IPS-20b (cell line): ENCODE data around the gene KIRREL3.

ENCODE experiments used
- H3K27ac ChIP-seq: one replicate; pipeline ENCODE4 v1.5.1; 2013; ENCODE audit warnings: low read length
- H3K27me3 ChIP-seq: 2 replicates; pipeline ENCODE4 v1.6.1; 2013; ENCODE audit warnings: mild to moderate bottlenecking, low read length, inconsistent platforms; ENCODE audit not compliant: insufficient read depth
- H3K36me3 ChIP-seq: 2 replicates; pipeline ENCODE4 v1.6.1; 2013; ENCODE audit warnings: low read depth, mild to moderate bottlenecking, inconsistent platforms, low read length, moderate library complexity; ENCODE audit not compliant: insufficient read depth
- H3K4me1 ChIP-seq: 2 replicates; pipeline ENCODE4 v1.6.1; 2013; ENCODE audit warnings: mild to moderate bottlenecking, control low read depth, inconsistent platforms, low read length, moderate library complexity; ENCODE audit not compliant: insufficient read depth
- H3K4me3 ChIP-seq: 2 replicates; pipeline ENCODE4 v1.5.1; 2013; ENCODE audit warnings: mild to moderate bottlenecking, low read length, inconsistent platforms
- H3K9ac ChIP-seq: 2 replicates; pipeline ENCODE4 v1.6.1; 2013; ENCODE audit warnings: low read depth, mild to moderate bottlenecking, inconsistent platforms, low read length, moderate library complexity
- H3K9me3 ChIP-seq: 2 replicates; pipeline ENCODE4 v1.6.1; 2013; ENCODE audit warnings: mild to moderate bottlenecking, low read depth, low read length, inconsistent platforms; ENCODE audit not compliant: insufficient read depth

KIRREL3 gene

GRCh38 chr11:126543691-126544090, 456.9 kb downstream of the KIRREL3 start:
- Histone ChIP-seq H3K9ac (no peak overlapping the region), H3K36me3 (no peaks in the 10 kb centered on the region), H3K4me3 (no peak overlapping the region), H3K9me3 (no peaks in the 10 kb centered on the region), H3K4me1 (peaks cover 13% of the 10 kb centered on the region; the same call in 1 of the 2 replicates), H3K27ac (no peak overlapping the region), H3K27me3 (no peaks in the 10 kb centered on the region)

- Histone ChIP-seq H3K27ac (no peak overlapping the region), H3K4me3 (no peak overlapping the region), H3K27me3 (no peaks in the 10 kb centered on the region), H3K4me1 (peaks cover 13% of the 10 kb centered on the region; the same call in 1 of the 2 replicates), H3K36me3 (no peaks in the 10 kb centered on the region), H3K9ac (no peak overlapping the region), H3K9me3 (no peaks in the 10 kb centered on the region)
Observed at GRCh38 chr11:126542334-126543015, 458.1 kb downstream of the KIRREL3 start.

- Histone ChIP-seq H3K27me3 (no peaks in the 10 kb centered on the region), H3K27ac (no peak overlapping the region), H3K36me3 (no peaks in the 10 kb centered on the region), H3K9ac (no peak overlapping the region), H3K9me3 (no peaks in the 10 kb centered on the region), H3K4me1 (no peaks in the 10 kb centered on the region), H3K4me3 (no peak overlapping the region)
Observed at GRCh38 chr11:126538071-126538470, 462.5 kb downstream of the KIRREL3 start.

- no peak overlapping the region for H3K9ac ChIP-seq
- no peaks in the 10 kb centered on the region for H3K27me3 ChIP-seq
- H3K4me3 ChIP-seq: no peak overlapping the region
- H3K4me1 ChIP-seq: no peaks in the 10 kb centered on the region
- no peaks in the 10 kb centered on the region for H3K9me3 ChIP-seq
- no peak overlapping the region for H3K27ac ChIP-seq
- H3K36me3 ChIP-seq: no peaks in the 10 kb centered on the region
Observed at GRCh38 chr11:126537492-126537891, 463.1 kb downstream of the KIRREL3 start.

GRCh38 chr11:126534141-126534805, 466.3 kb downstream of the KIRREL3 start:
- H3K36me3 ChIP-seq: no peaks in the 10 kb centered on the region
- no peaks in the 10 kb centered on the region for H3K4me1 ChIP-seq
- no peak overlapping the region for H3K4me3 ChIP-seq
- H3K27ac ChIP-seq: no peak overlapping the region
- no peaks in the 10 kb centered on the region for H3K27me3 ChIP-seq
- H3K9ac ChIP-seq: no peak overlapping the region
- no peaks in the 10 kb centered on the region for H3K9me3 ChIP-seq

- Histone ChIP-seq H3K36me3 (no peaks in the 10 kb centered on the region), H3K27ac (no peak overlapping the region), H3K27me3 (no peaks in the 10 kb centered on the region), H3K4me3 (no peak overlapping the region), H3K9ac (no peak overlapping the region), H3K9me3 (no peaks in the 10 kb centered on the region), H3K4me1 (no peaks in the 10 kb centered on the region)
Observed at GRCh38 chr11:126533560-126533959, 467.0 kb downstream of the KIRREL3 start.

- H3K9ac ChIP-seq: no peak overlapping the region
- no peaks in the 10 kb centered on the region for H3K27me3 ChIP-seq
- no peaks in the 10 kb centered on the region for H3K36me3 ChIP-seq
- no peak overlapping the region for H3K4me3 ChIP-seq
- H3K4me1 ChIP-seq: no peaks in the 10 kb centered on the region
- no peak overlapping the region for H3K27ac ChIP-seq
- H3K9me3 ChIP-seq: no peaks in the 10 kb centered on the region
Observed at GRCh38 chr11:126530416-126530815, 470.2 kb downstream of the KIRREL3 start.

GRCh38 chr11:126529037-126529436, 471.5 kb downstream of the KIRREL3 start:
- no peaks in the 10 kb centered on the region for H3K4me1 ChIP-seq
- H3K27me3 ChIP-seq: no peaks in the 10 kb centered on the region
- no peak overlapping the region for H3K27ac ChIP-seq
- H3K36me3 ChIP-seq: no peaks in the 10 kb centered on the region
- H3K4me3 ChIP-seq: no peak overlapping the region
- no peaks in the 10 kb centered on the region for H3K9me3 ChIP-seq
- no peak overlapping the region for H3K9ac ChIP-seq

GRCh38 chr11:126528075-126528474, 472.5 kb downstream of the KIRREL3 start:
- H3K27me3 ChIP-seq: no peaks in the 10 kb centered on the region
- no peak overlapping the region for H3K4me3 ChIP-seq
- no peaks in the 10 kb centered on the region for H3K9me3 ChIP-seq
- no peaks in the 10 kb centered on the region for H3K4me1 ChIP-seq
- no peak overlapping the region for H3K9ac ChIP-seq
- no peak overlapping the region for H3K27ac ChIP-seq
- no peaks in the 10 kb centered on the region for H3K36me3 ChIP-seq

GRCh38 chr11:126527651-126528050, 472.9 kb downstream of the KIRREL3 start:
- Histone ChIP-seq H3K9me3 (no peaks in the 10 kb centered on the region), H3K4me1 (no peaks in the 10 kb centered on the region), H3K4me3 (no peak overlapping the region), H3K27me3 (no peaks in the 10 kb centered on the region), H3K9ac (no peak overlapping the region), H3K36me3 (no peaks in the 10 kb centered on the region), H3K27ac (no peak overlapping the region)

GRCh38 chr11:126526471-126526870, 474.1 kb downstream of the KIRREL3 start:
- H3K9me3 ChIP-seq: no peaks in the 10 kb centered on the region
- no peak overlapping the region for H3K4me3 ChIP-seq
- no peaks in the 10 kb centered on the region for H3K36me3 ChIP-seq
- no peak overlapping the region for H3K9ac ChIP-seq
- H3K27me3 ChIP-seq: no peaks in the 10 kb centered on the region
- no peak overlapping the region for H3K27ac ChIP-seq
- H3K4me1 ChIP-seq: no peaks in the 10 kb centered on the region

- Histone ChIP-seq H3K9me3 (no peaks in the 10 kb centered on the region), H3K9ac (no peak overlapping the region), H3K4me3 (no peak overlapping the region), H3K4me1 (no peaks in the 10 kb centered on the region), H3K36me3 (no peaks in the 10 kb centered on the region), H3K27me3 (no peaks in the 10 kb centered on the region), H3K27ac (no peak overlapping the region)
Observed at GRCh38 chr11:126525702-126526101, 474.9 kb downstream of the KIRREL3 start.
